Activated CD4-positive, alpha-beta T cell treated with anti-CD3 and anti-CD28 coated beads, Interleukin-2, amount 10 ng/mL, durations not matched to agents 7 days and 5 days (primary cell): ENCODE results near the gene NPIPB12. TPM values are rescaled to one million over a fixed set of nuclear protein-coding genes. Genes with fewer than 3 reads are reported as not detected.
"Not testable (repeated sequence)": the region's sequence is repeated elsewhere in the genome, so short reads cannot be mapped to it uniquely, and the experiment has no call there.

ENCODE experiments used
- CTCF ChIA-PET: fragments of 350-600 bp; sonication (Branson Sonifier 250); formaldehyde crosslinking; loops from one replicate; lab custom pipeline; 2021; ENCODE audit warnings: antibody characterized with exemption; lab: Charles Lee
- POLR2A ChIA-PET: fragments of 350-600 bp; sonication (Branson Sonifier 250); formaldehyde crosslinking; loops from one replicate; lab custom pipeline; 2021; ENCODE audit warnings: antibody characterized with exemption; lab: Charles Lee
- DNase-seq: peaks from one replicate; pipeline ENCODE4 v3.0.0-alpha.2; 2020
- H3K27ac Mint-ChIP-seq: one replicate; pipeline ENCODE4 v1.8.0; 2021; ENCODE audit warnings: mild to moderate bottlenecking, moderate library complexity, mixed read lengths
- H3K27me3 Mint-ChIP-seq: one replicate; pipeline ENCODE4 v1.8.0; 2021; ENCODE audit warnings: mixed read lengths
- H3K36me3 Mint-ChIP-seq: one replicate; pipeline ENCODE4 v1.8.0; 2021; ENCODE audit warnings: low read depth, mixed read lengths
- H3K4me1 Mint-ChIP-seq: one replicate; pipeline ENCODE4 v1.8.0; 2021; ENCODE audit warnings: mixed read lengths
- H3K4me3 Mint-ChIP-seq: one replicate; pipeline ENCODE4 v1.8.0; 2021; ENCODE audit warnings: mild to moderate bottlenecking, moderate library complexity, mixed read lengths
- H3K9me3 Mint-ChIP-seq: one replicate; pipeline ENCODE4 v1.8.0; 2021; ENCODE audit warnings: mixed read lengths
- total RNA-seq, 2 experiments: library from RNA; stranded (reverse); gene quantifications; one replicate each; pipeline ENCODE4 v1.2.3, GENCODE V29; 2021

Gene NPIPB12
- total RNA-seq, result 10 to 100 TPM; 52.1 to 54.5 TPM

DNA sequence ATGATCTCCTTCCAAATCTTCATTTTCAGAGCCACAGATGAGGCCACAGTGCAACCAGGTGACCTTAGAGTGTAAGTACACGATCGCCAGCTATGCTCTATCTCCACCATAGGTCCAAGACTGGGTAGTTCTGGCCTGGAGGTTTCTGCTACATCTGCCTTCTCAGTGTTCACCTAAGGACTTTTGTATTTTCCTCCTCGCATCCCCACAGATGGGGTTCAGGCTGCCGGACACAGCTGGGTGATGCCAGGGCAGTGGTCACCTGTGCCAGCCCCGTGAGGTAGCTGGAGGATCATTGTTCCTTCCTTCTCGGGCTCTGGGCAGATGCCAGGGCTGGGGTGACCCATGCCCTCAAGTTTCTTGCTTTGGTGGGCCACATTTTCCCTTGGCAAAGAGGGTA lies at the start of gene NPIPB12:
TSS of gene NPIPB12 (minus strand) at position 101 of the 400 bp plus-strand sequence.
- H3K27ac Mint-ChIP-seq, H3K4me1 Mint-ChIP-seq, H3K9me3 Mint-ChIP-seq, POLR2A ChIA-PET, CTCF ChIA-PET, H3K27me3 Mint-ChIP-seq, DNase-seq, H3K4me3 Mint-ChIP-seq, H3K36me3 Mint-ChIP-seq: not testable (repeated sequence)

DNA sequence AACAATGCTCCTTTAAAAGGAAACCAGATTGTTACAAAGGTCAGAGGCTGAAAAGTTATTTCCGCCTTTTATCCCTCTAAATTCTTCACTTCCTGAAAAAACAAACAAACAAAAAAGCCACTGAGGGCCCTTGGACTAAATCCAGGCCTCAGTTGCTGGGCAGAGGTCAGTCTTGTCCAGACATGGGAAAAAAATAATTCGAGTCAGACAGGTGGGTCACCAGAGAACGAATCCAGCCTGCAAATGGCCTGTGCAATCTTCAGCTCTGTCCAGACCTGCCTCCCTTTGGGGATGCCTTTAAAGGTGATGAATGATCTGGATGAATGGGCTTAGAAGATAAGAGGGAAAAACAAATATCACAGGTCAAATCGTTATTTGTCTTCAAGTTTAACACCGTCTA lies 15.3 kb upstream of the NPIPB12 start:
- H3K27me3 Mint-ChIP-seq, POLR2A ChIA-PET, H3K27ac Mint-ChIP-seq, DNase-seq, H3K4me1 Mint-ChIP-seq, H3K9me3 Mint-ChIP-seq, CTCF ChIA-PET, H3K36me3 Mint-ChIP-seq, H3K4me3 Mint-ChIP-seq: not testable (repeated sequence)

DNA sequence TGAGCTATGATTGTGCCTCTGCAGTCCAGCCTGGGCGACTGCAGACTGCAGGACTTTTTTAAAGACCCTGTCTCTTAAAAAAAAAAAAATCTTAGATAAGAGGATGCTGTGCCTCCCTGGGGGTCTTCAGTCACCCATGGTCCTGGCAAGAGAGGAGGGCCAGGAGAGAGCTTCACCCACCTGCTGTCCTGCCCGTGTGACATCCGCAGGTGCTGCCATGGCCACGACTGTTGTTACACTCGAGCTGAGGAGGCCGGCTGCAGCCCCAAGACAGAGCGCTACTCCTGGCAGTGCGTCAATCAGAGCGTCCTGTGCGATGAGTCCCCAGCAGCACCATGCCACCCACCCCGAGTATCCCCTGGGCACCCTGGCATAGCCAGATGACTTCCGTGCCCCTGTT lies 23.9 kb downstream of the NPIPB12 start:
- POLR2A ChIA-PET, result not testable (repeated sequence)

DNA sequence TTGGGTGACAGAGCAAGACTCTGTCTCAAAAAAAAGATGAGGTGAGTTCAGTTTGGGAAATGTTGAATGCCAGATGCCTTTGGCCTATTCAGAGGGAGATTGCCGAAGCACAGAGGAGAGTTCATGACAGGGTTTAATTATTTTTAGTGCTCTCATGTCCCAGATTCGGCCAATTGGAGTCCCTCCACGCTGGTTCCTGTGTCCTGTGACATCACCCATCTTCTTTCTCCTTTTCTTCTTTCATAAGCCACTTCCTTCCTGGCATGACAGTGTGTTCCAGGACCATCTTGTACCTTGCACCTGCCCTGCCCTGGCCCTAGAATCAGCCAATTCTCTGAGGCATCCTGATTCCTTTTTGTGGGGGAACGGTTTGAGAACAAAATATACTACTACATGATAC lies 34.1 kb downstream of the NPIPB12 start:
- H3K9me3 Mint-ChIP-seq, CTCF ChIA-PET, H3K36me3 Mint-ChIP-seq, H3K27ac Mint-ChIP-seq, H3K4me1 Mint-ChIP-seq, H3K4me3 Mint-ChIP-seq, POLR2A ChIA-PET, DNase-seq, H3K27me3 Mint-ChIP-seq: not testable (repeated sequence)

More for the DNA sequence above, 23.9 kb downstream of the NPIPB12 start:
- H3K36me3 Mint-ChIP-seq, H3K4me3 Mint-ChIP-seq, H3K4me1 Mint-ChIP-seq, H3K27me3 Mint-ChIP-seq, H3K9me3 Mint-ChIP-seq, CTCF ChIA-PET, DNase-seq, H3K27ac Mint-ChIP-seq: not testable (repeated sequence)

DNA sequence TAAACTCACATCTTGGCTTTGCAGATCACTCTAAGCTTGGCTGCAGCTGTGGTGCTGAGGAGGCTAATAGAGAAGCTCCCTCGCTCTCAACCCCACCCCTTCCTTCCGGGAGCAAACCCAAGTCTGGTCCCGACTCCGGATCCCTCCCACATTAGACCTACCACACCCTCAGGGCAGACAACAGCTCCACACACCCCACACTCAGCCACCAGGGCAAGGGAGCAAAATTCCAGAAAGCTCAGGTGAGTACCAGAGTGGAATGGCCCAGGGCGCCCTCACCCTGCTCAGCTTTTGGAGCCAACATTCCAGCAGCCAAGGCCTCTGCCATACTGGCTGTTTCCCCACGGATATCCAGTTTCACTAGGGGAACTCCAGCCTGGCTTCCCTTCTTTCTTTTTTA lies 36.5 kb downstream of the NPIPB12 start:
- H3K9me3 Mint-ChIP-seq, H3K36me3 Mint-ChIP-seq, POLR2A ChIA-PET, H3K4me1 Mint-ChIP-seq, CTCF ChIA-PET, H3K27me3 Mint-ChIP-seq: not testable (repeated sequence)
- peak overlapping the region; percentile 60 for H3K4me3 Mint-ChIP-seq
- H3K27ac Mint-ChIP-seq, result peak overlapping the region; percentile 57
- DNase-seq, result peak; percentile 59

DNA sequence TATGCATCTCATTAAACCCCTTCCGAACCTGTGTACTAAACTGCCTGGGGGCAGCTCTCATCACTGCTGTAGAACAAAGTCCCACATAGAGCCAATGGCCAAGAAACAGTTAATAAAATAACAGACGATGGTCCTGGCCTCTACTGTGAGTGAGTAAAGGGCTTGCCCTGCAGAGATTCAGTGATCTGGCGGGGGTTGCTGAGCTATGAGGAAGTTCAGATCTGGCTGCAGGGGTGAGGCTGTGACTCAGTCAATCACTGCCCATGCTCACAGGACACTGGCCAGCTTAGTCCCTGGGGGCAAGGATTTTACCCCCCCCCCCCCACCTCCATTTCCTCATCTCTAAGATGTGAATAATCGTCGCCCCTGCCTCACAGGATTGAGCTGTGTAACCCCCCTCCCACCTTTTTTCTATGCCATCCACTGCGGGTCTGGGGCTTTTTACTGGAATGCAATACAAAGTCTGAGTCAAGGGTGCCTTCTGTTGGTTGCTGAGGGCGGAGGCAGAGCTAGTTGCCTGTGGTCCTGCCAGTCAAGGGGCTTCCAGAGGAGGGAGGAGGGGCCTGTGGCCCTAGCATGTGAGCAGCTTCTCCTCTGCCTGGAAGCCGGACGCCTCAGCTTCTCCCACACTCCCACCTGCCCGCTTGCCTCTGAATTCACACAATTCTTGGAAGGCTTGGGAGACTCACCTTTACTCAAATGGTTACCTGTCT lies 38.4 kb downstream of the NPIPB12 start:
- H3K4me1 Mint-ChIP-seq, POLR2A ChIA-PET, DNase-seq, H3K36me3 Mint-ChIP-seq, CTCF ChIA-PET, H3K4me3 Mint-ChIP-seq, H3K9me3 Mint-ChIP-seq, H3K27ac Mint-ChIP-seq, H3K27me3 Mint-ChIP-seq: not testable (repeated sequence)

DNA sequence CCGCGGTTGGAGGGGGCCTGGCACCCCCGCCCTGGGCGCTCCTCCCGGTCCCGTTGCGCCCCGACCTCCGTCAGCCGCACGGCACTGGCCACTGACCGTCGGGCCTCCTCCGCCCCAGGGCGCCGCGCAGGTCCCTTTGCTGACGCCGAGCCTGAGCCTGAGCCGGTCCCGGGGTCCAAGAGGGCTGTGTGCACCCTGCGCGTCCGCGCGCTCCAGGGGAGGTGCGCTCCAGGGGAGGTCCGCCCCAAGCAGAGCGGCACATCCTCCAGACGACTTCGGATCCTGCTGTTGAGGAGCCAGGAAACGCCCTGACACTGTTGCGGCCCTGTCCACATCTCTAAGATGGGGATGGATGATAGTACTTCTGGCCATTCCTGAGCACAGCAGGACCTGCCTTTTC lies 39.3 kb downstream of the NPIPB12 start:
- DNase-seq, POLR2A ChIA-PET, H3K36me3 Mint-ChIP-seq, H3K4me1 Mint-ChIP-seq, H3K27ac Mint-ChIP-seq, H3K9me3 Mint-ChIP-seq, H3K27me3 Mint-ChIP-seq, H3K4me3 Mint-ChIP-seq, CTCF ChIA-PET: not testable (repeated sequence)

DNA sequence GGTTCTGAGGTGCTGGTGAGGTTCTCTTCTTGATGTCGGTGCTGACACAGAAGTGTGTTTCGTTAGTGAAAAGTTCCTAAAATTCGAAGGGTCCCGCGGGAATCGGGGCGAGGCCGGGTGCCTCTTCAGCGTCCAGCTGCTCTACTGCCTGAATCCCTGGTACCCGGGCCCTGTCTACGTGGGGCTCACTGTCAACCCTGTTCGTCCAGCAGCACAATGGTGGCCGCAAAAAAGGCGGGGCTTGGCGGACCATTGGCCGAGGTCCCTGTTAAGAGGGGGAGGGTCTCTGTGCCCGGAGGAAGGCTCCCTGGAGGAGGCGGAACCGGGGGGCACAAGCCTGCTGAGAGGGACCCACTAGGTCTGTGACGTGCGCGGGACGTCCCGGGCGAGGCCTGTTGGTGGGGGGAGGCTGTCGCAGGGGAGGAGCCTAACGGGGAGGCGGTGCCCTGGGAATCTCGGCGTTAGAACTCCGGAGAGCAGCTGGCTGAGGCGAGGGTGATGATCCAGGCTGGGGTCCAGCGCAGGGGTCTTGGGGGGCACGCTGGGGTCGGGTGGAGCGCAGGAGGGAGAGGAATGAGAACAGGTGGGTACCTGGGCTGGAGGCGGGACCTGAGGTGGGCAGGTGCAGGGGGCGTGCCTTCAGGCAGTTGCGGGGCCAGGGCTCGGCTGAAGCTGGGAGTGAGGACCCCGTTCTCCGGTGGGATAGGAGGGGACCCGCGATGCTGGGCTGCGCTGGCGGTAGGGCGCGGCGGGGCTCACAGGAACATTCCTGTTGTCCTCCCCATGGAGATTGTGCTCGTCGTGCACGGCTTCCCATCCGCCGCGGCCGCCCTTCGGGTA lies 40.0 kb downstream of the NPIPB12 start:
- CTCF ChIA-PET, H3K4me1 Mint-ChIP-seq, H3K27me3 Mint-ChIP-seq, H3K9me3 Mint-ChIP-seq, H3K27ac Mint-ChIP-seq, H3K36me3 Mint-ChIP-seq, H3K4me3 Mint-ChIP-seq, POLR2A ChIA-PET, DNase-seq: not testable (repeated sequence)

DNA sequence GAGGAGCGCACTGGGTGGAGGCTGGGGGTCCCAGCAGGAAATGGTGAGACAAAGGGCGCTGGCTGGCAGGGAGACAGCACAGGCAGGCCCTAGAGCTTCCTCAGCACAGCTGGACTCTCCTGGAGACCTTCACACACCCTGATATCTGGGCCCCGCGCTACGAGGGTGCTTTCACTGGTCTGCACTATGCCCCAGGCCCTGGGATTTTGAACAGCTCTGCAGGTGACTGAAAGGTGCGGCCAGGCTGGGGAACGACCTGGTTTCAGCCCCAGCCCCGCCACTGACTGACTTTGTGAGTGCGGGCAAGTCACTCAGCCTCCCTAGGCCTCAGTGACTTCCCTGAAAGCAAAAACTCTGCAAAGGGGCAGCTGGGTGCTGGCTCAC lies 45.6 kb downstream of the NPIPB12 start:
- DNase-seq, POLR2A ChIA-PET, H3K4me3 Mint-ChIP-seq, H3K36me3 Mint-ChIP-seq, H3K4me1 Mint-ChIP-seq, H3K27ac Mint-ChIP-seq, H3K27me3 Mint-ChIP-seq, H3K9me3 Mint-ChIP-seq, CTCF ChIA-PET: not testable (repeated sequence)

DNA sequence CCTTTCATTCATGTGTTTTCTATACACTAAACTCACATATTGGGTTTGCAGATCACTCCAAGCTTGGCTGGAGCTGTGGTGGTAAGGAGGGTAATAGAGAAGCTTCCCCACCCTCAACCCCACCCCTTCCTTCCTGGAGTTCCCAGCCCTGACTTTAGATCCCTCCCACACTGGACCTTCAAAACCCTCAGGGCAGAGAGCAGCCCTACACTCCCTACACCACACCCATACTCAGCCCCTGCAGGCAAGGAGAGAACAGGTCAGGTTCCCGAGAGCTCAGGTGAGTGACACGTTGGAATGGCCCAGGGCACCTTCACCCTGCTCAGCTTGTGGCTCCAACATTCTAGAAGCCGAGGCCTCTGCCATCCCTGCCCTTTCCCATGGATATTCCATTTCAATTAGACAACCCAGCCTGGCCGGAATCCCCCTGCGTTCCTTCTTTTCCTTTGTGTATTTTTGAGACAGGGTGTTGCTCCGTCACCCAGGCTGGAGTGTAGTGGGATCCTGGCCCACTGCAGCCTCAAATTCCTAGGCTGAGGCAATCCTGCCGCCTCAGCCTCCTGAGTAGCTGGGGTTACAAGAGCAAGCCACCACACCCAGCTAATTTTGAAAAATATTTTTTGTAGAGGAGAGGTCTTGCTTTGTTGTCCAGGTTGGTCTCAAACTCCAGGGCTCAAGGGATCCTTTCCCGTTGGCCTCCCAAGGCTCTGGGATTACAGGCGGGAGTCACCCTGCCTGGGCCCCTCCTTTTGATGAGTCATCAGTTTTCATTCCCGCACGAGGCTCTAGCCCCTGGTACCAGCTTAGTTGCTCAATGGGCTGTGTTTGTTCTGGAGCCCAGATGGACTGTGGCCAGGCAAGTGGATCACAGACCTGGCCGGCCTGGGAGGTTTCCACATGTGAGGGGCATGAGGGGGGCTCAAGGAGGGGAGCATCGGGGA lies 46.2 kb downstream of the NPIPB12 start, which contains the start of gene SULT1A4:
TSS of gene SULT1A4 (plus strand) at position 208 of the 941 bp plus-strand sequence. CDS start 1,473 bp downstream, outside the sequence.
- H3K4me3 Mint-ChIP-seq, H3K36me3 Mint-ChIP-seq, H3K4me1 Mint-ChIP-seq, CTCF ChIA-PET, DNase-seq, POLR2A ChIA-PET, H3K27ac Mint-ChIP-seq, H3K27me3 Mint-ChIP-seq, H3K9me3 Mint-ChIP-seq: not testable (repeated sequence)

DNA sequence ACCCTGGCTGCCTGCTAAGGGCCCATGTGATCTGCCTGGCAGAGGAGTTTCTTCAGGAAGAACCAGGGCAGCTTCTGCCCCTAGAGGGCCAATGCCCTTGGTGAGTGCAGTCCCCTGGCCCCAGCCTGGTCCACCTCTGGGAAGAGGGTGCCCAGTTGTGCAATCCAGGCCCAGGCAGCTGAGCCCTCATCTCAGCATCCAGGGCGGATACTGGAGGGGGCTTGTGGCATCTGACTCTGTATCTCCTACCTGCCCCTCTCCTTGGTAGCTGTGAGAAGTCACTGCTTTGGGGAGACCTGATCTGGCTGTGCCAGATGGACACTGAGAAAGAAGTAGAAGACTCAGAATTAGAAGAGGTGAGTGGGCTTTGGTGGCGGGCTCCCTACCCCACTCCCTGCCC lies 48.5 kb downstream of the NPIPB12 start:
- H3K36me3 Mint-ChIP-seq, H3K9me3 Mint-ChIP-seq, H3K4me1 Mint-ChIP-seq, H3K27me3 Mint-ChIP-seq, H3K27ac Mint-ChIP-seq, POLR2A ChIA-PET, CTCF ChIA-PET, H3K4me3 Mint-ChIP-seq, DNase-seq: not testable (repeated sequence)

DNA sequence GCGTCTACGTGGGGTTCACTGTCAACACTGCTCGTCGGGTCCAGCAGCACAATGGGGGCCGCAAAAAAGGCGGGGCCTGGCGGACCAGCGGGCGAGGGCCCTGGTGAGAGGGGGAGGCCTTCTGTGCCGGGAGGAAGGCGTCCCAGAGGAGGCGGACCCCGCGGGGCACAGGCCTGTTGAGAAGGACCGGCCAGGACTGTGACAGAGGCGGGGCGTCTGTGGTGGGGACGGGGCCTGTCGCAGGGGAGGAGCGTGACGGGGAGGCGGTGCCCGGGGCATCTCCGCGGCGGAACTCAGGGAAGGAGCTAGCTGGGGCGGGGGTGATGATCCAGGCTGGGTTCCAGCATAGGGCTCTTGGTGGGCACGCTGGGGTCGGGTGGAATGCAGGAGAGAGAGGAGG lies 51.4 kb downstream of the NPIPB12 start:
- POLR2A ChIA-PET, H3K9me3 Mint-ChIP-seq, CTCF ChIA-PET, H3K27me3 Mint-ChIP-seq, DNase-seq, H3K36me3 Mint-ChIP-seq, H3K4me1 Mint-ChIP-seq, H3K27ac Mint-ChIP-seq, H3K4me3 Mint-ChIP-seq: not testable (repeated sequence)

DNA sequence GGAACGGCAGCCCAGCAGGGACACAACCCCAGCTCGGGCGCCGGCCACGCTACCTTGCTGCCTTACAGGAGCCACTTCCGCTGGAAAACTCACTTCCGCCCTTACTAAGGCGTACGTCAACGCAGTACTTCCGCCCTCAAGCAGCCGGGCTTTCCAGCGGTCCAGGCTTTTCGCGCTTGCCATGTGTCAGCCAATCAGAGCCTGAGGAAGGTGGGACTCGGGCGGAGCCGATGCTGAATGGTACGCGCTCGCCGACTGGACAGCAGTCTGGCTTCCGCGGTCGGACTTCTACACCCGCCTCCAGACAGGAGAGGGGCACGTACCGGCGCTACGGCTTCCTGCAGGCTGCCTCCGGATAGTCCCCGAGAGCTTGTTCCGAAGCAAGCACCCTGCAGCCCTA lies 51.9 kb downstream of the NPIPB12 start, which contains the start of the genes BOLA2 and SLX1B:
TSS of gene BOLA2 (minus strand) at position 83 of the 400 bp plus-strand sequence. CDS start 98 bp downstream, outside the sequence.
TSS of gene SLX1B (plus strand) at position 265 of the 400 bp plus-strand sequence.
- H3K27me3 Mint-ChIP-seq, H3K9me3 Mint-ChIP-seq, H3K4me1 Mint-ChIP-seq, H3K27ac Mint-ChIP-seq, H3K4me3 Mint-ChIP-seq, DNase-seq, H3K36me3 Mint-ChIP-seq, CTCF ChIA-PET, POLR2A ChIA-PET: not testable (repeated sequence)
